Vagina (tissue), 2 donors: ENCODE data around the gene ZNF804B. TPM values are rescaled to one million over a fixed set of nuclear protein-coding genes. Genes with fewer than 3 reads are reported as not detected.

ENCODE experiments used
- DNase-seq, 2 donors: peaks; one replicate each; pipeline ENCODE4 v3.0.0-alpha.2; 2017; ENCODE audit errors: extremely low spot score in 2 of 2
- H3K27ac ChIP-seq: fragments of 200-600 bp; sonication (generic); one replicate; pipeline ENCODE4 v1.5.1; 2019
- H3K27me3 ChIP-seq: fragments of 200-600 bp; sonication (generic); one replicate; pipeline ENCODE4 v1.5.1; 2019
- H3K36me3 ChIP-seq, 2 donors: fragments of 200-600 bp; sonication (generic); one replicate each; pipeline ENCODE4 v1.5.1; 2017 to 2019
- H3K4me1 ChIP-seq: fragments of 200-600 bp; sonication (generic); one replicate; pipeline ENCODE4 v1.5.1; 2019
- H3K4me3 ChIP-seq, 2 donors: fragments of 200-600 bp; sonication (generic); 1 replicate in 1 of 2; 2 replicates in 1 of 2; pipeline ENCODE4 v1.5.1; 2016 to 2019
- H3K9me3 ChIP-seq: fragments of 200-600 bp; sonication (generic); one replicate; pipeline ENCODE4 v1.5.1; 2019
- POLR2A ChIP-seq, 2 donors: fragments of 450-650 bp; IDR thresholded peaks; one replicate each; pipeline ENCODE4 v1.6.1; 2017; ENCODE audit warnings: antibody characterized with exemption in 2 of 2, mild to moderate bottlenecking in 2 of 2, moderate library complexity in 2 of 2
- POLR2AphosphoS5 ChIP-seq, 2 donors: sonication (generic); formaldehyde crosslinking; IDR thresholded peaks; one replicate each; pipeline ENCODE4 v1.9.0; 2017; ENCODE audit warnings: antibody characterized with exemption in 2 of 2, mild to moderate bottlenecking in 2 of 2, low read depth in 1 of 2; ENCODE audit not compliant: insufficient read depth in 1 of 2
- intact Hi-C: fragments of 100-400 bp; cut with DNase I; formaldehyde crosslinking; loops from one replicate; pipeline ENCODE4 v1.15.1; 2023
- total RNA-seq: library from RNA; depleted of rRNA; stranded (reverse); fragments of >200 nt; gene quantifications from one replicate; pipeline ENCODE4 v1.2.3, GENCODE V29; 2016
- TF ChIP-seq, protein P1 (sequence below), 3 experiments: fragments of 450-650 bp in 2 of 3; fragments of 200-600 bp in 1 of 3; sonication (generic) in 1 of 3; IDR thresholded peaks; one replicate each; pipeline ENCODE4 v1.5.1; 2017 to 2019; ENCODE audit warnings: antibody characterized with exemption in 3 of 3, mild to moderate bottlenecking in 2 of 3, moderate library complexity in 2 of 3

ZNF804B gene
- total RNA-seq, 1 donor from 2014 or later = not detected

DNA sequence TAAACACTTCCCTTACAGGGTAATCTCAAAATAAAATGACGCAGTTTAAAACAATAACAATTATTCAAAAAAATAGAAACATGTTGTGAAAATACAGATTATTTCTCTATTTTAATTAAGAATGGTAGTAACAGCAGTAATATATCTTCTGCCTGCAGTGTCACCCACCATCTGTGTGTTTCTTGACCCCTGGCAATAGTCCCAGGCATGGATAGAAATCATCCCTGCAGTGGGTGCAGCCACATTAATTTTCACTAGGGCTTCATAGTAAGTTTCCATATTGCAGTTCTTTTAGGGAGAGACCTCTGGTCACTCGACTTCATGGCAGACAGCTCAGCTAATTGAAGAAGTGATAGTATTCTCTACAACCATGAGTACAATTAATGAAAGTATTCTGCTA, 506.1 kb downstream of the ZNF804B start:
- Histone ChIP-seq H3K4me3 (no peak overlapping the region), H3K27ac (no peak overlapping the region), H3K36me3 (no peaks in the 10 kb centered on the region), H3K27me3 (no peaks in the 10 kb centered on the region), H3K4me1 (no peaks in the 10 kb centered on the region), H3K9me3 (no peaks in the 10 kb centered on the region)
- DNase-seq = no peak
- intact Hi-C loops = no loop called here
- TF ChIP-seq, protein P1, sequence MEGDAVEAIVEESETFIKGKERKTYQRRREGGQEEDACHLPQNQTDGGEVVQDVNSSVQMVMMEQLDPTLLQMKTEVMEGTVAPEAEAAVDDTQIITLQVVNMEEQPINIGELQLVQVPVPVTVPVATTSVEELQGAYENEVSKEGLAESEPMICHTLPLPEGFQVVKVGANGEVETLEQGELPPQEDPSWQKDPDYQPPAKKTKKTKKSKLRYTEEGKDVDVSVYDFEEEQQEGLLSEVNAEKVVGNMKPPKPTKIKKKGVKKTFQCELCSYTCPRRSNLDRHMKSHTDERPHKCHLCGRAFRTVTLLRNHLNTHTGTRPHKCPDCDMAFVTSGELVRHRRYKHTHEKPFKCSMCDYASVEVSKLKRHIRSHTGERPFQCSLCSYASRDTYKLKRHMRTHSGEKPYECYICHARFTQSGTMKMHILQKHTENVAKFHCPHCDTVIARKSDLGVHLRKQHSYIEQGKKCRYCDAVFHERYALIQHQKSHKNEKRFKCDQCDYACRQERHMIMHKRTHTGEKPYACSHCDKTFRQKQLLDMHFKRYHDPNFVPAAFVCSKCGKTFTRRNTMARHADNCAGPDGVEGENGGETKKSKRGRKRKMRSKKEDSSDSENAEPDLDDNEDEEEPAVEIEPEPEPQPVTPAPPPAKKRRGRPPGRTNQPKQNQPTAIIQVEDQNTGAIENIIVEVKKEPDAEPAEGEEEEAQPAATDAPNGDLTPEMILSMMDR (IDR thresholded peaks at IDR 0.05) = no peak
- TF ChIP-seq POLR2AphosphoS5 (IDR thresholded peaks at IDR 0.05; ENCODE audit: insufficient read depth in 1 of 2, low read depth in 1 of 2) = no peak
- no peak for TF ChIP-seq POLR2A (IDR thresholded peaks at IDR 0.05)

DNA sequence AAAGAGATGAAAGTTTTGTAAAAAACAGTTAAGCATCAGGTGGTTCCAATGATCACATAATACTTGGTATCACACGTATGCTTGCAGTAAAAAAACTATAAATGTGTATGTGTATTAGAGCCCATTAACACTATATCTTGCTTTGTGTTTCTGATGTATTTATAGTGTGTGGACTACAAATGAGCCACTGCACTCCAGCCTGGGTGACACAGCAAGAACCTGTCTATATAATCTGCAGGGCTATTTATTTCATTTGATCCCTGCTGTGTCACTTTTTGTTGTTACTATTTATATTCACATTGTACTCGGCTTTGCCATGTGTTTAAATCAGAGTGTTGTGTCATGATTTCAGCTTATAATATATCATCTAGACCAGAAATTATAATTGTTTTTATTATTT, 523.8 kb downstream of the ZNF804B start:
- Histone ChIP-seq H3K4me1 (no peaks in the 10 kb centered on the region), H3K27ac (no peak overlapping the region), H3K4me3 (no peak overlapping the region), H3K27me3 (no peaks in the 10 kb centered on the region), H3K9me3 (no peaks in the 10 kb centered on the region), H3K36me3 (no peaks in the 10 kb centered on the region)
- no peak for DNase-seq
- intact Hi-C loops = no loop called here
- TF ChIP-seq, protein P1 (IDR thresholded peaks at IDR 0.05) = no peak
- TF ChIP-seq POLR2AphosphoS5 (IDR thresholded peaks at IDR 0.05; ENCODE audit: insufficient read depth in 1 of 2, low read depth in 1 of 2) (no peak), POLR2A (IDR thresholded peaks at IDR 0.05) (no peak)

DNA sequence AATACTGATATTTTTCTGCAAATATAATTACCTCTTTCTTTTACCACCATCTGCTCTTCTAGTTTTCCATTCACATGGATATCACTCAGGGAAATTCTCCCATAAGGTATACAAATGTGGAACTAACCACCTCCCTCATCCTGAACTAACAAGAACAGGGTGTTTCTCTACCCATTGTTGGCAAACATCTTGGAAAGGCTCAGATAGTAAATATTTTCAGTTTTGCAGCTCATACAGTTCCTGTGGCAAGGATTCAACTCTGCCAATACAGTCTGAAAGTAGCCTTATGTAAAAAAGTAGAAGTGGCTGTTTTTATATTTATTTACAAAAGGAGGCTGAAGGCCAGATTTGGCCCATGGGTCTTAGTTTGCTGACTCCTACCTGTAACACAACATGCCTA, 549.0 kb downstream of the ZNF804B start:
- Histone ChIP-seq H3K4me3 (no peak overlapping the region), H3K4me1 (no peaks in the 10 kb centered on the region), H3K27ac (no peak overlapping the region), H3K36me3 (no peaks in the 10 kb centered on the region), H3K9me3 (no peaks in the 10 kb centered on the region), H3K27me3 (no peaks in the 10 kb centered on the region)
- no peak for DNase-seq
- TF ChIP-seq POLR2A (IDR thresholded peaks at IDR 0.05) (no peak), POLR2AphosphoS5 (IDR thresholded peaks at IDR 0.05; ENCODE audit: insufficient read depth in 1 of 2, low read depth in 1 of 2) (no peak)
- TF ChIP-seq, protein P1 (IDR thresholded peaks at IDR 0.05) = no peak
- intact Hi-C loops = no loop called here

DNA sequence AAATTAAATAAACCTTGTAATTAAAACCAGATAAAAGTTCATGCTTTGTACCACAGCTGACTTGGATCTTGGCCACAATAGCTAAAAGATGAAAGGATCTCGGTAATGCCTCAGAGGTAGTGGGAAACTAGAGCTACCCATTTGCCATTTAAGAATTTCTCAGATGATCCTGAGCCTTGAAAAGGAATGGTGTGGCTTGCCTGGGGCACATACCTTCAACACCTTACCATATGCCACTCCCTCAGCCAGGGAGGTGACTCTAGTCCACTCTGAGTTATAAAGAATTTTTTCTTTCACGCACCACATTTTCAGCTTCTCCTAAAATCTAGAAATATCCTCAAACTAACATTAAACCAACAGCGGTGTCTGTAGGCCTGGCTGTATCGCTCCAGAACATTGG, 552.4 kb downstream of the ZNF804B start:
- H3K27ac ChIP-seq = no peak overlapping the region
- no peaks in the 10 kb centered on the region for H3K36me3 ChIP-seq
- H3K4me3 ChIP-seq = no peak overlapping the region
- intact Hi-C loops = no loop called here
- DNase-seq = no peak
- H3K9me3 ChIP-seq = no peaks in the 10 kb centered on the region
- no peaks in the 10 kb centered on the region for H3K4me1 ChIP-seq
- H3K27me3 ChIP-seq = no peaks in the 10 kb centered on the region
- TF ChIP-seq, protein P1 (IDR thresholded peaks at IDR 0.05) = no peak
- TF ChIP-seq POLR2A (IDR thresholded peaks at IDR 0.05) = no peak
- TF ChIP-seq POLR2AphosphoS5 (IDR thresholded peaks at IDR 0.05; ENCODE audit: insufficient read depth in 1 of 2, low read depth in 1 of 2) = no peak

DNA sequence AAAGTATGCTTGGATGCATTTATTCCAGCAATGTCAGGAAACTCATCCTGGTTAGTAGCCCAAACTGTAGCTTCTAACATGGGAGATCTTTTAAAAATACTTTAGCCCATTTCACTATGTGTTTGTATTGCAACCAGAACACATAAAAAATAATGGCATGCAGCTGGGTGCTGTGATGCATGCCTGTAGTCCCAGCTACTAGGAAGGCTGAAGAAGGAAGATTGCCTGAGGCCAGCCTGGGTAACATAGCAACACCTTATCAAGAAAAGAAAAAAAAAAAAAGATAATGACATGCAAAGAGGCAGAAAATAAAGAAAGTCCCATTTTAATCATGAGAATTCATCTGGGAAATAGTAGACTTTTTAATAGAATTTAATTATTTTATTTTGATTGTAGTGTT, 553.1 kb downstream of the ZNF804B start:
- no peaks in the 10 kb centered on the region for H3K4me1 ChIP-seq
- TF ChIP-seq, protein P1 (IDR thresholded peaks at IDR 0.05) = no peak
- TF ChIP-seq POLR2A (IDR thresholded peaks at IDR 0.05) = no peak
- TF ChIP-seq POLR2AphosphoS5 (IDR thresholded peaks at IDR 0.05; ENCODE audit: insufficient read depth in 1 of 2, low read depth in 1 of 2) = no peak
- H3K9me3 ChIP-seq = no peaks in the 10 kb centered on the region
- H3K36me3 ChIP-seq = no peaks in the 10 kb centered on the region
- DNase-seq = no peak
- H3K27me3 ChIP-seq = no peaks in the 10 kb centered on the region
- intact Hi-C loops = no loop called here
- no peak overlapping the region for H3K27ac ChIP-seq
- no peak overlapping the region for H3K4me3 ChIP-seq
